GM12874 (cell line): Measurements from ENCODE around the gene PLXNB1.

ENCODE experiments used
- TF ChIP-seq, protein P1 (sequence below): IDR thresholded peaks from 2 replicates; pipeline ENCODE4 v1.5.1; 2011; ENCODE audit warnings: low read depth, mild to moderate bottlenecking, control low read depth, low read length, moderate library complexity; ENCODE audit not compliant: insufficient read depth

The PLXNB1 gene

GRCh38 chr3:48430708-48431101, 819 bp upstream of the PLXNB1 start:
- TF ChIP-seq, protein P1, sequence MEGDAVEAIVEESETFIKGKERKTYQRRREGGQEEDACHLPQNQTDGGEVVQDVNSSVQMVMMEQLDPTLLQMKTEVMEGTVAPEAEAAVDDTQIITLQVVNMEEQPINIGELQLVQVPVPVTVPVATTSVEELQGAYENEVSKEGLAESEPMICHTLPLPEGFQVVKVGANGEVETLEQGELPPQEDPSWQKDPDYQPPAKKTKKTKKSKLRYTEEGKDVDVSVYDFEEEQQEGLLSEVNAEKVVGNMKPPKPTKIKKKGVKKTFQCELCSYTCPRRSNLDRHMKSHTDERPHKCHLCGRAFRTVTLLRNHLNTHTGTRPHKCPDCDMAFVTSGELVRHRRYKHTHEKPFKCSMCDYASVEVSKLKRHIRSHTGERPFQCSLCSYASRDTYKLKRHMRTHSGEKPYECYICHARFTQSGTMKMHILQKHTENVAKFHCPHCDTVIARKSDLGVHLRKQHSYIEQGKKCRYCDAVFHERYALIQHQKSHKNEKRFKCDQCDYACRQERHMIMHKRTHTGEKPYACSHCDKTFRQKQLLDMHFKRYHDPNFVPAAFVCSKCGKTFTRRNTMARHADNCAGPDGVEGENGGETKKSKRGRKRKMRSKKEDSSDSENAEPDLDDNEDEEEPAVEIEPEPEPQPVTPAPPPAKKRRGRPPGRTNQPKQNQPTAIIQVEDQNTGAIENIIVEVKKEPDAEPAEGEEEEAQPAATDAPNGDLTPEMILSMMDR, result no peak

GRCh38 chr3:48429317-48429959, 448 bp downstream of the PLXNB1 start:
- TF ChIP-seq, protein P1, result no peak

DNA sequence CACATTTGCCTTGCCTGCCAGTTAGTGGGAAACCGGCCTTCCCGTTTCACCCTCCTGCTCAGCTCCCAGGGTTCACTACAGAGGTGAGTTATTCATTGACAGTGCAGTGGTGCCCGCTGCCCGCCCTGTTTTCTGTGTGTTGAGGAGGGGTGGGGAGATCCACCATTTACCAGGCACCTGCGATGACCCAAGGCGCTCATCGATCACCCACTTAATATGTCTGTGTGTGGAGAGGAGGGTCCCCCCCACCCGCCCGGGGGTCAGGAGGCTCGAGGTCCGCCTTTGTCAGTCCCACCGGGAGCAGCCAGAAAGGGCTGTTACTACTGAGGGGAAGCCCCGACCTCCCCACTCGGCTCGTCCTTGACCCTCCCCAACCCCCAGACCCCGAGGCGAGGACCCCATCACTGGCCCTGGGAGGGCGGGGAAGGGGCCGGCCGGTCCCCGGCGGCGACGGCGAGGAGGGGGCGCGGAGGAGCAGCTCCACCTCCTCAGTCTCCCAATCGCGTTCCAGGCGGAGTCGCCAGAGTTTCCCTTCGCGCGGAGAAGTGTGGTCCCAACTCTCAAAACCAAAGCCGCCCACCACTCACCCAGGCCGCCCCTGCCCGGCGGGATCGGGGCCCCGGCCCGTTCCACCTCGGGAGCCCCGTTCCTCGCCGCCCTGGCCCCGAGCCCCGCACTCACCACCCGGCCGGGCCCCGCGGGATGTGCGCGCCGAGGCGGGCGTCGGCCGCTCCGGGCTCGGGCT, 1.1 kb downstream of the PLXNB1 start:
- TF ChIP-seq, protein P1, result no peak

DNA sequence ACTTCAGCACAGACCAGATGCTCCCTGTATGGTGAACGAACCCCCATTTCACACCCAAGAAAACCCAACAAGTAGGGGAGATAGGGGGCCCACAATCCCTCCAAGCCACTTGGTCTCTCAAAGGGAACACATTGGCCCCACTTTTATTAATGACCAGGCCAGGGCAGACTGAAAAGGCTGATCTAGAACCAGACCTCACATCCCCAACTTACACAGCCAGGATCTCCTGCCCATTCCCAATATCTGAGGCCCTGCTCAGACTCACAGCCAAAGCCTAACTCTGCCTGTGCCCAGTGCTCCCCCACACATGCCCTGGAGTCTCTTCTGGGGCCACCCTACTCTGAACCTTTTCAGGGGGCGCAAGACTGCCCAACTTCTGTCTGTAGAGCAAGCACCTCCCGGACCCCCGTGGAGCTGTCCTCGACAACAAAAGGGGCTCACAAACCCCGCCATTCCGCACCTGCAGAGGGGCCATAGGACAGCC, 1.8 kb downstream of the PLXNB1 start:
- TF ChIP-seq, protein P1, result no peak

GRCh38 chr3:48427630-48427962, 2.3 kb downstream of the PLXNB1 start:
- TF ChIP-seq, protein P1, result no peak

- TF ChIP-seq, protein P1, result no peak
Measured at GRCh38 chr3:48426944-48427629, 2.8 kb downstream of the PLXNB1 start.

GRCh38 chr3:48426401-48426909, 3.4 kb downstream of the PLXNB1 start:
- TF ChIP-seq, protein P1, result no peak
